ENCODE data around the gene XRN1.

Gene XRN1

DNA sequence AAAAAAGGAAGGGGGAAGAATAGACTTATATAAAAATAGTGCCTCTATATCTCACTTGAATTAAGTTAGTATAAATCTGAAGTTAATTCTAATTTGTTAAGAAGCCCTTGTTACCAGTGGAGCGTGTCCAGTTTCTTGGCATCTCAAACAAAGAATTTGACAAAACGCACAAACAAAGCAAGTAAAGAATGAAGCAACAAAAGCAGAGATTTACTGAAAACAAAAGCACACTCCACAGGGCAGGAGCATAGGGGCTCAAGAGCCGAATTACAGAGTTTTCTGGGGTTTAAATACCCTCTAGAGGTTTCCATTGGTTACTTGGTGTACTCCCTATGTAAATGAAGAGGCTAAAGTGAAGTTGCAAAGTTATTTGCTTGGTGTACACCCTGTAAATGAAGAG lies 188.5 kb downstream of the XRN1 start:
- DNase-seq = no peak

DNA sequence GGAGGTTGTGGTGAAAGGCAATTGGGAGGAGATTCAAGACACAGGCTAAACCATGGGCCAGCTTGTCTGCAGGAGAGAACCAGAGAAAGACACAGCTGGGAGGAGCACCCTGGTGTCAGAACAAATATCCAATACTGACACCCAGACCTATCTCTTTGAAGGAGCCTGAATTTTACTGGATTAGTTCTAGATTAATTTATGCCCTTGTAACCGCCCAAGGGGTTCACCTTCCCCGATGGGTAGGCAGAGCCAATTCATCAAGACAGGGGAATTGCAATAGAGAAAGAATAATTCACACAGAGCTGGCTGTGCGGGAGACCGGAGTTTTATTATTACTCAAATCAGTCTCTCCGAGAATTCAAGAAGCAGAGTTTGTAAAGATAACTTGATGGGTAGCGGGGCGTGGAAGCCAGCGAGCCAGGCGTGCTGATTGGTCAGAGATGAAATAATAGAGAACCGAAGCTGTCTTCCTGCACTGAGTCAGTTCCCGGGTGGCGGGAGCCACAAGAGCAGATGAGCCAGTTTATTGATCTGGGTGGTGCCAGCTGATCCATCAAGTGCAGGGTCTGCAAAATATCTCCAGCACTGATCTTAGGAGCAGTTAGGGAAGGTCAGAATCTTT lies 191.0 kb downstream of the XRN1 start:
- DNase-seq = no peak
